Measurements from ENCODE around the gene DDIAS.
"Not testable (repeated sequence)": the region's sequence is repeated elsewhere in the genome, so short reads cannot be mapped to it uniquely, and the experiment has no call there.

DDIAS gene

DNA sequence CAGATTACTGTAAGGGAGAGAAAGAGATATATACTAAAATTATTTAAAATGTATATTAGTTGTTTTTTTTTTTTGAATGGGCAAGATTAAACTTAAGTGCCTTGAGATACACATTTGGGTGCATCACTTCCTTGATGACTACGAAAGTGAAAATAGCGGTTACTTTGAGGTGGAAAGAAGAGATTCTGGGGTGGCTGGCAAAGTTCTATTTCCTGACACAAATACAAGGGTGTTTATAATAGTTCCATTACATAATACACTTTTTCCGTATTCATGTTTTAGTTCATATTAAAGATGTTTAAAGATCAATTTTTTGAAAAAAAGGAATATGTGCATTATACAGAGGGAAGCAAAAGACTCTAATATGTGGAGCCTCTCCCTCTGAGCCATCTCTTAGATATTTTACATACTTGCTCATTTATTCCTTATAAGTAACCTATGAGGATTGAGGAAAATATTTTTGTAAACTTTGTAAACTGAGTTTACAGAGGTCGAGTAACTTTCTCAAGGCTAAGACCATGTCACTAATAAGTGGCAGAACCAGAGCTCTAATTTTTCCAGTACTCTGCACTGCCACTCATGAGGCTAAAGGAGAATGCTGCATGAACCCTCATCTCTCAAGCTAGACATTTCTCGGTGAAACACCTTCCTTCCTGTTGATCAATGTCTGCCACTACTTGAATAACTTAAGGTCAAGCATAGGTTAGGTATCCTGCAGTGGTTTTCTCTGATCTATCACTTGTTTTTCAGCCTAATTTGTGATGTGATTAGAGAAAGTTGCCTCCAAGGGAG, 58.6 kb downstream of the DDIAS start:
- no peak overlapping the region for H3K27ac ChIP-seq
- no peak for DNase-seq

DNA sequence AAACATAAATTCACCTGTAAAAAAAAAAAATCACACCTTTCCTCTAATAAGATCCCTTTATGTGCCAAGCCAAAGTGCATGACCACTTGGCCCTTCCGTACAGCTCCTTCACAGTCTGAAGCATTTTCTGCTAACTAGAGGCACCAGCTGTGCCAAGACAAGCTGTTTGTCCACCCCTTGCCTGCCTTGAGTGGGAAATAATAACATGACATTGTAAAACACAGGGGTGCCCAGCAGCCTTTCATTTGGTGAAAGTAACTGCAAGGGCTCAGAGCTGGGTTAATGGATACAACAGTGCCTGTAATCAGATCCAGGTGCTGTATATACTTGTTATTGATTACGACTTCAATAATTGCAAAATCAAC, 59.2 kb downstream of the DDIAS start:
- Histone ChIP-seq H3K36me3 (replicated peaks) (no peaks in the 10 kb centered on the region), H3K4me3 (ENCODE audit: low read depth, low read length) (no peak overlapping the region), H3K27me3 (replicated peaks) (no peaks in the 10 kb centered on the region), H3K27ac (no peak overlapping the region)
- TF ChIP-seq, protein P1, sequence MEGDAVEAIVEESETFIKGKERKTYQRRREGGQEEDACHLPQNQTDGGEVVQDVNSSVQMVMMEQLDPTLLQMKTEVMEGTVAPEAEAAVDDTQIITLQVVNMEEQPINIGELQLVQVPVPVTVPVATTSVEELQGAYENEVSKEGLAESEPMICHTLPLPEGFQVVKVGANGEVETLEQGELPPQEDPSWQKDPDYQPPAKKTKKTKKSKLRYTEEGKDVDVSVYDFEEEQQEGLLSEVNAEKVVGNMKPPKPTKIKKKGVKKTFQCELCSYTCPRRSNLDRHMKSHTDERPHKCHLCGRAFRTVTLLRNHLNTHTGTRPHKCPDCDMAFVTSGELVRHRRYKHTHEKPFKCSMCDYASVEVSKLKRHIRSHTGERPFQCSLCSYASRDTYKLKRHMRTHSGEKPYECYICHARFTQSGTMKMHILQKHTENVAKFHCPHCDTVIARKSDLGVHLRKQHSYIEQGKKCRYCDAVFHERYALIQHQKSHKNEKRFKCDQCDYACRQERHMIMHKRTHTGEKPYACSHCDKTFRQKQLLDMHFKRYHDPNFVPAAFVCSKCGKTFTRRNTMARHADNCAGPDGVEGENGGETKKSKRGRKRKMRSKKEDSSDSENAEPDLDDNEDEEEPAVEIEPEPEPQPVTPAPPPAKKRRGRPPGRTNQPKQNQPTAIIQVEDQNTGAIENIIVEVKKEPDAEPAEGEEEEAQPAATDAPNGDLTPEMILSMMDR (IDR thresholded peaks at IDR 0.05; ENCODE audit: low read depth, low read length, missing control alignments): no peak
- in situ Hi-C loops (cut with HindIII; ENCODE audit: low pct_ligation_motif_present, low sequenced_read_pairs): no loop called here
- no peak for DNase-seq

More for the DNA sequence above, 58.6 kb downstream of the DDIAS start:
- in situ Hi-C loops (cut with HindIII; ENCODE audit: low pct_ligation_motif_present, low sequenced_read_pairs): no loop called here
- H3K36me3 ChIP-seq (replicated peaks): no peaks in the 10 kb centered on the region
- TF ChIP-seq, protein P1 (IDR thresholded peaks at IDR 0.05; ENCODE audit: low read depth, low read length, missing control alignments): no peak
- H3K27me3 ChIP-seq (replicated peaks): no peaks in the 10 kb centered on the region
- no peak overlapping the region for H3K4me3 ChIP-seq (ENCODE audit: low read depth, low read length)

DNA sequence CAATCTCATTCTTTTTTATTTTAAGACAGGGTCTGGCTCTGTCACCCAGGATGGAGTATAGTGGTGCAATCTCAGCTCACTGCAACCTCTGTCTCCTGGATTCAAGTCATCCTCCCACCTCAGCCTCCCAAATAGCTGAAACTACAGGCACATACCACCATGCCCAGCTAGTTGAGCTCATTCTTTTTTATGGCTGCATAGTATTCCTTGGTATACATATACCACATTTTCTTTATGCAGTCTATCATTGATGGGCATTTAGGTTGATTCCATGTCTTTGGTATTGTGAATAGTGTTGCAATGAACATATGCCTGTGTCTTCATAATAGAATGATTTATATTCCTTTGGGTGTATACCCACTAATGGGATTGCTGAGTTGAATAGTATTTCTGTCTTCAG, 60.5 kb downstream of the DDIAS start:
- in situ Hi-C loops (cut with HindIII; ENCODE audit: low pct_ligation_motif_present, low sequenced_read_pairs); DNase-seq; H3K27ac ChIP-seq; H3K36me3 ChIP-seq (replicated peaks); H3K27me3 ChIP-seq (replicated peaks); H3K4me3 ChIP-seq (ENCODE audit: low read depth, low read length): not testable (repeated sequence)

DNA sequence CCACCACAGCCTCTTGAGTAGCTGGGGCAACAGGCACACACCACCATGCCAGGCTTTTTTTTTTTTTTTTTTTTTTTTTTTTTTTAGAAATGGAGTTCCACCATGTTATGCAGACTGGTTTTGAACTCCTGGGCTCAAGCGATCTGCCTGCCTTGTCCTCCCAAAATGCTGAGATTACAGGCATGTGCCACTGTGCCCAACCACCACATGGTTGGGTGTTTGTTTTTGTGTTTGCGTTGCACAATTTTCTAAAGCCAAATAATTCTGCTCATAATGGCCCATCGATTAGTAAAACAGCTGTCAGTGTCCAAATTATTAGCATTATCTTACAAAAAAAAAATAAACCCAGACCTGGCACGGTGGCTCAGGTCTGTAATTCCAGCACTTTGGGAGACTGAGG, 65.8 kb downstream of the DDIAS start:
- no peak for DNase-seq
- Histone ChIP-seq H3K4me3 (ENCODE audit: low read depth, low read length) (no peak overlapping the region), H3K27me3 (replicated peaks) (no peaks in the 10 kb centered on the region), H3K27ac (no peak overlapping the region), H3K36me3 (replicated peaks) (no peaks in the 10 kb centered on the region)
- TF ChIP-seq, protein P1 (IDR thresholded peaks at IDR 0.05; ENCODE audit: low read depth, low read length, missing control alignments): no peak
- in situ Hi-C loops (cut with HindIII; ENCODE audit: low pct_ligation_motif_present, low sequenced_read_pairs): no loop called here

DNA sequence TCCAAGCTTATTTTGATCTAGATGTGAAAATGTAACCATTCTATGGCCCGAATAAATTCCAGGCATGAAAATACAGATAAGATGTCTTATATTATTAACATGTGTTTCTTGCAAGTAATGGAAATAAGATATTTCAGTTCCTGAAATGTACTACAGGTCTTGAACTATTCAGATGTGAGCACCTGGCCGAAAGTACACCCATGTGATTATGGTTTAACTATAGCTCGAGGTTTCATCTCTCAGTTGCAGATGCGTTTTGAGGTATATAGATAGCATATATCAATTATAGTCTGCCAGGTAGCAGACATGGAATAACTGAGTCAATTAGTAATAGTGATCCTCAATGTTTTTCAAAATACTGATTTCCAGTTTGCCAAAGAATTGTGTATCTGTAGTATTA, 68.3 kb downstream of the DDIAS start:
- TF ChIP-seq, protein P1 (IDR thresholded peaks at IDR 0.05; ENCODE audit: low read depth, low read length, missing control alignments): no peak

DNA sequence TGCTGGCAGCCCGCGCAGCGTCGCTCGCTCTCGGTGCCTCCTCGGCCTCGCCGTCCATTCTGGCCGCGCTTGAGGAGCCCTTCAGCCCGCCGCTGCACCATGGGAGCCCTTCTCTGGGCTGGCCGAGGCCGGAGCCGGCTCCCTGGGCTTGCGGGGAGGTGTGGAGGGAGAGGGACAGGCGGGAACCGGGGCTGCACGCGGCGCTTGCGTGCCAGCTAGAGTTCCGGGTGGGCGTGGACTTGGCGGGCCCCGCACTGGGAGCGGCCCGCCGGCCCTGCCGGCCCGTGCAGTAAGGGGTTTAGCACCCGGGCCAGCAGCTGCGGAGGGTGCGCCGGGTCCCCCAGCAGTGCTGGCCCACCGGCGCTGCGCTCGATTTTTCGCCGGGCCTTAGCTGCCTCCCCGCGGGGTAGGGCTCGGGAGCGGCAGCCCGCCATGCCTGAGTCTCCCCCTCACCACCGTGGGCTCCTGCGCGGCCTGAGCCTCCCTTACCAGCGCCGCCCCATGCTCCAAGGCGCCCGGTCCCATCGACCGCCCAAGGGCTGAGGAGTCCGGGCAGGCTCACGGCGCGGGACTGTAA, 69.1 kb downstream of the DDIAS start:
- H3K4me3 ChIP-seq (ENCODE audit: low read depth, low read length); DNase-seq; H3K27me3 ChIP-seq (replicated peaks); H3K27ac ChIP-seq; H3K36me3 ChIP-seq (replicated peaks); in situ Hi-C loops (cut with HindIII; ENCODE audit: low pct_ligation_motif_present, low sequenced_read_pairs): not testable (repeated sequence)

More for the DNA sequence above, 68.3 kb downstream of the DDIAS start:
- DNase-seq: no peak
- Histone ChIP-seq H3K27ac (no peak overlapping the region), H3K4me3 (ENCODE audit: low read depth, low read length) (no peak overlapping the region), H3K27me3 (replicated peaks) (no peaks in the 10 kb centered on the region), H3K36me3 (replicated peaks) (no peaks in the 10 kb centered on the region)
- in situ Hi-C loops (cut with HindIII; ENCODE audit: low pct_ligation_motif_present, low sequenced_read_pairs): no loop called here

DNA sequence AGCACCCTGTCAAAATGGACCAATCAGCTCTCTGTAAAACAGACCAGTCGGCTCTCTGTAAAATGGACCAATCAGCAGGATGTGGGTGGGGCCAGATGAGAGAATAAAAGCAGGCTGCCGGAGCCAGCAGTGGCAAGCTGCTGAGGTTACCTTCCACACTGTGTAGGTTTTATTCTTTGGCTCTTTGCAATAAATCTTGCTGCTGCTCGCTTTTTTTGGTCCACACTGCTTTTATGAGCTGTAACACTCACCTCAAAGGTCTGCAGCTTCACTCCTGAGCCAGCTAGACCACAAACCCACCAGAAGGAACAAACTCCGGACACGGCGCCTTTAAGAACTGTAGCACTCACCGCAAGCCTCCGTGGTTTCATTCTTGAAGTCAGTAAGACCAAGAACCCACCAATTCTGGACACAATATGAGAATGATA, 70.0 kb downstream of the DDIAS start:
- DNase-seq; H3K4me3 ChIP-seq (ENCODE audit: low read depth, low read length); H3K36me3 ChIP-seq (replicated peaks); H3K27me3 ChIP-seq (replicated peaks); in situ Hi-C loops (cut with HindIII; ENCODE audit: low pct_ligation_motif_present, low sequenced_read_pairs); H3K27ac ChIP-seq: not testable (repeated sequence)

Data from brain microvascular endothelial cell (primary cell).